IMR-90 (cell line): ENCODE measurements around the gene TDP2. TPM values are rescaled to one million over a fixed set of nuclear protein-coding genes. Genes with fewer than 3 reads are reported as not detected.
A peak's percentile ranks its signal among the peaks of the same experiment; 100 is the strongest.

Source experiments
- ATAC-seq: fragments of 200-7000 bp; cut with Tn5 transposase; 2 replicates; pipeline ENCODE4 v1.9.1; 2020; ENCODE audit warnings: low read depth, mild to moderate bottlenecking, moderate library complexity
- BruUV-seq: library from RNA; stranded (reverse); fragments of 400-500 nt; replicated peaks from 2 replicates; lab custom pipeline; 2021; lab: Mats Ljungman, UMichigan
- CTCF ChIA-PET: fragments of 300-600 bp; formaldehyde crosslinking; extraction: SDS; loops from one replicate; lab custom pipeline; 2021; ENCODE audit warnings: antibody characterized with exemption; lab: Yijun Ruan, JAX
- POLR2A ChIA-PET: fragments of 300-600 bp; sonication (Branson Sonifier 250); formaldehyde crosslinking; loops from one replicate; lab custom pipeline; 2022; ENCODE audit warnings: antibody characterized with exemption; ENCODE audit not compliant: unreplicated experiment; lab: Charles Lee
- DNase-seq: peaks from one replicate; pipeline ENCODE4 v3.0.0; 2013
- H2AFZ ChIP-seq: replicated peaks from 2 replicates; pipeline ENCODE3; 2013; ENCODE audit warnings: low read length, mild to moderate bottlenecking; ENCODE audit not compliant: poor library complexity
- H2AK5ac ChIP-seq: 2 replicates; pipeline ENCODE4 v1.6.1; 2013; ENCODE audit warnings: low read depth, low read length, inconsistent platforms
- H2AK9ac ChIP-seq: replicated peaks from 2 replicates; pipeline ENCODE3; 2013; ENCODE audit warnings: mild to moderate bottlenecking, low read depth, low read length, moderate library complexity; ENCODE audit not compliant: poor library complexity
- H2BK120ac ChIP-seq: 2 replicates; pipeline ENCODE4 v1.6.1; 2013; ENCODE audit warnings: low read depth, low read length, inconsistent platforms
- H2BK15ac ChIP-seq: 3 replicates; pipeline ENCODE4 v1.6.1; 2013; ENCODE audit warnings: low read depth, low read length, inconsistent platforms
- H2BK20ac ChIP-seq: 2 replicates; pipeline ENCODE4 v1.6.1; 2013; ENCODE audit warnings: low read depth, mild to moderate bottlenecking, inconsistent platforms, low read length, moderate library complexity
- H2BK5ac ChIP-seq: 2 replicates; pipeline ENCODE4 v1.6.1; 2013; ENCODE audit warnings: mild to moderate bottlenecking, low read depth, low read length, inconsistent platforms; ENCODE audit not compliant: poor library complexity, severe bottlenecking
- H3K14ac ChIP-seq: replicated peaks from 2 replicates; pipeline ENCODE4 v1.6.1; 2013; ENCODE audit warnings: low read depth, low read length, inconsistent platforms
- H3K18ac ChIP-seq: 2 replicates; pipeline ENCODE4 v1.6.1; 2013; ENCODE audit warnings: low read depth, low read length, control low read depth
- H3K23ac ChIP-seq: 2 replicates; pipeline ENCODE4 v1.6.1; 2013; ENCODE audit warnings: low read depth, low read length, inconsistent platforms
- H3K27ac ChIP-seq: 2 replicates; pipeline ENCODE4 v1.5.1; 2013; ENCODE audit warnings: mild to moderate bottlenecking, control low read depth, low read length; ENCODE audit not compliant: insufficient read depth
- H3K27me3 ChIP-seq: 2 replicates; pipeline ENCODE4 v1.6.1; 2013; ENCODE audit warnings: low read length; ENCODE audit not compliant: control insufficient read depth, insufficient read depth
- H3K36me3 ChIP-seq: 2 replicates; pipeline ENCODE4 v1.6.1; 2013; ENCODE audit warnings: low read length, mixed read lengths; ENCODE audit not compliant: control insufficient read depth, insufficient read depth
- H3K4ac ChIP-seq: 2 replicates; pipeline ENCODE4 v1.6.1; 2013; ENCODE audit warnings: low read depth, low read length, inconsistent platforms
- H3K4me1 ChIP-seq: 2 replicates; pipeline ENCODE4 v1.6.1; 2013; ENCODE audit warnings: low read length, mixed read lengths; ENCODE audit not compliant: control insufficient read depth, insufficient read depth
- H3K4me2 ChIP-seq: 2 replicates; pipeline ENCODE4 v1.6.1; 2013; ENCODE audit warnings: low read depth, mild to moderate bottlenecking, control low read depth, low read length, moderate library complexity
- H3K4me3 ChIP-seq: 2 replicates; pipeline ENCODE4 v1.5.1; 2013; ENCODE audit warnings: low read depth, mild to moderate bottlenecking, control low read depth, low read length, moderate library complexity; ENCODE audit not compliant: insufficient read depth
- H3K56ac ChIP-seq: 2 replicates; pipeline ENCODE4 v1.6.1; 2013; ENCODE audit warnings: low read length, inconsistent platforms; ENCODE audit not compliant: insufficient read depth; ENCODE audit errors: extremely low read depth
- H3K79me1 ChIP-seq, 2 experiments: 2 replicates each; pipeline ENCODE4 v1.6.1; 2013; ENCODE audit warnings: low read length in 2 of 2, inconsistent platforms in 1 of 2, low read depth in 1 of 2
- H3K9ac ChIP-seq: 2 replicates; pipeline ENCODE4 v1.6.1; 2013; ENCODE audit warnings: low read depth, low read length, control low read depth
- H3K9me1 ChIP-seq: 2 replicates; pipeline ENCODE4 v1.6.1; 2013; ENCODE audit warnings: low read length, inconsistent platforms; ENCODE audit not compliant: insufficient read depth
- H3K9me3 ChIP-seq: 2 replicates; pipeline ENCODE4 v1.6.1; 2013; ENCODE audit warnings: low read length; ENCODE audit not compliant: control insufficient read depth, insufficient read depth
- H4K20me1 ChIP-seq: 2 replicates; pipeline ENCODE4 v1.6.1; 2013; ENCODE audit warnings: low read length, inconsistent platforms; ENCODE audit not compliant: insufficient read depth
- H4K5ac ChIP-seq: 2 replicates; pipeline ENCODE4 v1.6.1; 2013; ENCODE audit warnings: mild to moderate bottlenecking, low read depth, low read length, control low read depth
- H4K8ac ChIP-seq, 2 experiments: 2 replicates each; pipeline ENCODE4 v1.6.1; 2013; ENCODE audit warnings: low read depth in 2 of 2, low read length in 2 of 2, control low read depth in 1 of 2, inconsistent platforms in 1 of 2
- H4K91ac ChIP-seq: 2 replicates; pipeline ENCODE4 v1.6.1; 2013; ENCODE audit warnings: low read depth, low read length, inconsistent platforms; ENCODE audit not compliant: insufficient read depth
- BHLHE40 ChIP-seq: fragments of 150-350 bp; IDR thresholded peaks from 2 replicates; pipeline ENCODE4 v1.6.1; 2016; ENCODE audit warnings: mild to moderate bottlenecking, low read depth, low read length
- CEBPB ChIP-seq: IDR thresholded peaks from 2 replicates; pipeline ENCODE4 v1.6.1; 2012; ENCODE audit warnings: low read depth, low read length, improper control_type of control experiment
- CHD1 ChIP-seq: IDR thresholded peaks from 2 replicates; pipeline ENCODE4 v1.6.1; 2012; ENCODE audit warnings: low read depth, low read length, improper control_type of control experiment
- FOS ChIP-seq: fragments of 150-350 bp; IDR thresholded peaks from 2 replicates; pipeline ENCODE4 v1.6.1; 2016; ENCODE audit warnings: low read depth, low read length
- MAFK ChIP-seq: IDR thresholded peaks from 2 replicates; pipeline ENCODE4 v1.6.1; 2012; ENCODE audit warnings: low read depth, low read length, improper control_type of control experiment
- MAZ ChIP-seq: IDR thresholded peaks from 2 replicates; pipeline ENCODE4 v1.6.1; 2012; ENCODE audit warnings: low read depth, mild to moderate bottlenecking, low read length, improper control_type of control experiment, moderate library complexity, borderline replicate concordance
- MXI1 ChIP-seq: IDR thresholded peaks from 2 replicates; pipeline ENCODE4 v1.6.1; 2012; ENCODE audit warnings: low read depth, mild to moderate bottlenecking, low read length, moderate library complexity, borderline replicate concordance
- NFE2L2 ChIP-seq: fragments of 150-350 bp; IDR thresholded peaks from 2 replicates; pipeline ENCODE4 v1.6.1; 2016; ENCODE audit warnings: low read depth, mild to moderate bottlenecking, low read length
- POLR2A ChIP-seq: IDR thresholded peaks from 2 replicates; pipeline ENCODE4 v1.6.1; 2012; ENCODE audit warnings: mild to moderate bottlenecking, low read depth, low read length
- RAD21 ChIP-seq: IDR thresholded peaks from 2 replicates; pipeline ENCODE4 v1.6.1; 2012; ENCODE audit warnings: low read length, improper control_type of control experiment
- RCOR1 ChIP-seq: IDR thresholded peaks from 2 replicates; pipeline ENCODE4 v1.6.1; 2012; ENCODE audit warnings: mild to moderate bottlenecking, low read length, improper control_type of control experiment; ENCODE audit not compliant: insufficient replicate concordance
- RFX5 ChIP-seq: IDR thresholded peaks from 2 replicates; pipeline ENCODE4 v1.8.0; 2012; ENCODE audit warnings: low read depth, mild to moderate bottlenecking, low read length, moderate library complexity
- SMC3 ChIP-seq: fragments of 150-350 bp; IDR thresholded peaks from 2 replicates; pipeline ENCODE4 v1.6.1; 2016; ENCODE audit warnings: low read depth, mild to moderate bottlenecking, antibody characterized with exemption, low read length, moderate library complexity
- WGBS, 2 experiments: methylation state at CpG; one replicate each; pipeline versions ENCODE4 v1.1.5 to v1.1.7; 2013; ENCODE audit warnings: missing lambda C conversion rate in 2 of 2; ENCODE audit not compliant: insufficient read length in 1 of 2; ENCODE audit errors: extremely low coverage in 2 of 2; 5-methylcytosine and 5-hydroxymethylcytosine counted together
- dilution Hi-C: fragments of 300-500 bp; cut with HindIII; formaldehyde crosslinking; loops from one replicate; pipeline ENCODE4 v1.14.3; 2018; ENCODE audit warnings: low sequenced_read_pairs; ENCODE audit not compliant: unreplicated experiment
- in situ Hi-C: fragments of 300-500 bp; cut with MboI; formaldehyde crosslinking; loops from 3 replicates; pipeline ENCODE4 v1.14.3; 2019; ENCODE audit warnings: low sequenced_read_pairs, inconsistent platforms, mixed read lengths
- intact Hi-C: fragments of 100-400 bp; cut with micrococcal nuclease; formaldehyde crosslinking; loops from 2 replicates; pipeline ENCODE4 v1.10.0; 2022
- polyA plus RNA-seq, 3 experiments: library from polyadenylated mRNA; depleted of rRNA; stranded (reverse); fragments of >200 nt; gene quantifications; 2 replicates each; pipeline ENCODE4 v1.2.3, GENCODE V29; 2012; ENCODE audit warnings: low replicate concordance in 1 of 3
- total RNA-seq: library from RNA; depleted of rRNA; stranded (reverse); fragments of >200 nt; gene quantifications from 2 replicates; pipeline ENCODE4 v1.2.3, GENCODE V29; 2012
- TF ChIP-seq, protein P1 (sequence below): conservative IDR thresholded peaks from 2 replicates; pipeline ENCODE4 v1.5.1; 2012; ENCODE audit warnings: mild to moderate bottlenecking, low read depth, low read length, improper control_type of control experiment
- TF ChIP-seq, protein P2 (sequence below): fragments of 150-350 bp; IDR thresholded peaks from 2 replicates; pipeline ENCODE4 v1.6.1; 2016; ENCODE audit warnings: low read depth, mild to moderate bottlenecking, low read length, moderate library complexity, borderline replicate concordance
- TF ChIP-seq, protein P3 (sequence below): fragments of 150-350 bp; IDR thresholded peaks from 2 replicates; pipeline ENCODE4 v1.6.1; 2017; ENCODE audit warnings: mild to moderate bottlenecking, antibody characterized with exemption, low read length, low read depth

Gene TDP2
- total and polyA plus RNA-seq, 2 of the 4 experiments (the other 2 are of a cell fraction): 13.6 to 22.8 TPM

DNA sequence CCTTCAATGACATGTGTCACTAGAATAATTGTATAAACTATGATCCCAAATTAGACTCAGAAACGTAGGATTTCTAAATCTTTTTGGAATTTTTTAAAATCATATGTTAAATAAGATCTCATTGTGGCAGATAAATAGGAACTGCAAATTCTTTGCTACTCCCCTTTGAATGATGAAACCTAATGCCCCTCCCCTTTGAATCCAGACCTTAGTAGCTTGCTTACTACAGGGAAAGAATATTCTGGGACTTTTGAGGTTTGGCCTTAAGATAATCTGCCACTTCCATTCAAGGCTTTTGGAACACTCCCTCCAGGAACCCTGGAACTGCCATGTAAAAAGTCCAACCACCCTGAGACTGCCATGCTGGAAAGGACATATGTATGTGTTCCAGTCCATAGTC is 7.1 kb downstream of the TDP2 start:
- no peak overlapping the region for H2AFZ ChIP-seq
- WGBS, 2 experiments: no CpG with 5 or more reads among the region's 1 CpG
- CTCF ChIA-PET: interaction anchor here (0.9 kb wide), 1 partner anchor 78 kb away, joined by 3 read pairs; no protein-coding TSS in a partner anchor
- no peaks in the 10 kb centered on the region for H4K20me1 ChIP-seq
- peaks cover 5% of the 10 kb centered on the region for H3K4me1 ChIP-seq
- H4K91ac ChIP-seq: 0 out of 2 replicates have a peak overlapping the region, but pooled peaks have one; percentile 23
- peaks cover 11% of the 10 kb centered on the region for H3K36me3 ChIP-seq
- no peak overlapping the region for H2AK9ac ChIP-seq
- H3K56ac ChIP-seq: no peak overlapping the region
- dilution Hi-C loops: no loop called here
- peak overlapping the region; percentile 75 for H2BK5ac ChIP-seq
- in situ Hi-C loops: no loop called here
- peak overlapping the region; percentile 61; the same call in 1 of the 2 replicates for H3K27ac ChIP-seq
- POLR2A ChIA-PET: no interaction called here
- intact Hi-C loops: no loop called here
- H3K9me1 ChIP-seq: peaks cover 2% of the 10 kb centered on the region; the same call in 1 of the 2 replicates
- BruUV-seq: no TSS peak
- H4K8ac ChIP-seq: 0 out of 4 replicates have a peak overlapping the region, but pooled peaks of 1 of the 2 experiments have one; percentile 14
- TF ChIP-seq CHD1 (no peak), RAD21 (no peak), RCOR1 (no peak), RFX5 (no peak), MAZ (no peak), SMC3 (no peak), POLR2A (no peak), CEBPB (no peak), BHLHE40 (no peak), MXI1 (no peak), FOS (no peak), NFE2L2 (no peak), MAFK (no peak)
- TF ChIP-seq, protein P1, sequence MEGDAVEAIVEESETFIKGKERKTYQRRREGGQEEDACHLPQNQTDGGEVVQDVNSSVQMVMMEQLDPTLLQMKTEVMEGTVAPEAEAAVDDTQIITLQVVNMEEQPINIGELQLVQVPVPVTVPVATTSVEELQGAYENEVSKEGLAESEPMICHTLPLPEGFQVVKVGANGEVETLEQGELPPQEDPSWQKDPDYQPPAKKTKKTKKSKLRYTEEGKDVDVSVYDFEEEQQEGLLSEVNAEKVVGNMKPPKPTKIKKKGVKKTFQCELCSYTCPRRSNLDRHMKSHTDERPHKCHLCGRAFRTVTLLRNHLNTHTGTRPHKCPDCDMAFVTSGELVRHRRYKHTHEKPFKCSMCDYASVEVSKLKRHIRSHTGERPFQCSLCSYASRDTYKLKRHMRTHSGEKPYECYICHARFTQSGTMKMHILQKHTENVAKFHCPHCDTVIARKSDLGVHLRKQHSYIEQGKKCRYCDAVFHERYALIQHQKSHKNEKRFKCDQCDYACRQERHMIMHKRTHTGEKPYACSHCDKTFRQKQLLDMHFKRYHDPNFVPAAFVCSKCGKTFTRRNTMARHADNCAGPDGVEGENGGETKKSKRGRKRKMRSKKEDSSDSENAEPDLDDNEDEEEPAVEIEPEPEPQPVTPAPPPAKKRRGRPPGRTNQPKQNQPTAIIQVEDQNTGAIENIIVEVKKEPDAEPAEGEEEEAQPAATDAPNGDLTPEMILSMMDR: no peak
- TF ChIP-seq, protein P2, sequence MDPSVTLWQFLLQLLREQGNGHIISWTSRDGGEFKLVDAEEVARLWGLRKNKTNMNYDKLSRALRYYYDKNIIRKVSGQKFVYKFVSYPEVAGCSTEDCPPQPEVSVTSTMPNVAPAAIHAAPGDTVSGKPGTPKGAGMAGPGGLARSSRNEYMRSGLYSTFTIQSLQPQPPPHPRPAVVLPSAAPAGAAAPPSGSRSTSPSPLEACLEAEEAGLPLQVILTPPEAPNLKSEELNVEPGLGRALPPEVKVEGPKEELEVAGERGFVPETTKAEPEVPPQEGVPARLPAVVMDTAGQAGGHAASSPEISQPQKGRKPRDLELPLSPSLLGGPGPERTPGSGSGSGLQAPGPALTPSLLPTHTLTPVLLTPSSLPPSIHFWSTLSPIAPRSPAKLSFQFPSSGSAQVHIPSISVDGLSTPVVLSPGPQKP: no peak
- TF ChIP-seq, protein P3, sequence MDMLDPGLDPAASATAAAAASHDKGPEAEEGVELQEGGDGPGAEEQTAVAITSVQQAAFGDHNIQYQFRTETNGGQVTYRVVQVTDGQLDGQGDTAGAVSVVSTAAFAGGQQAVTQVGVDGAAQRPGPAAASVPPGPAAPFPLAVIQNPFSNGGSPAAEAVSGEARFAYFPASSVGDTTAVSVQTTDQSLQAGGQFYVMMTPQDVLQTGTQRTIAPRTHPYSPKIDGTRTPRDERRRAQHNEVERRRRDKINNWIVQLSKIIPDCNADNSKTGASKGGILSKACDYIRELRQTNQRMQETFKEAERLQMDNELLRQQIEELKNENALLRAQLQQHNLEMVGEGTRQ: no peak
- no peaks in the 10 kb centered on the region for H3K9me3 ChIP-seq
- no peak overlapping the region for H3K9ac ChIP-seq
- H3K27me3 ChIP-seq: no peaks in the 10 kb centered on the region
- H3K14ac ChIP-seq: peak overlapping the region; percentile 52; the same call in 1 of the 2 replicates
- peak overlapping the region; percentile 35; the same call in 1 of the 2 replicates for H2AK5ac ChIP-seq
- 0 out of 2 replicates have a peak overlapping the region, but pooled peaks have one; percentile 41 for H3K4ac ChIP-seq
- H2BK15ac ChIP-seq: no peak overlapping the region
- H3K4me3 ChIP-seq: no peak overlapping the region
- peak overlapping the region; percentile 19; the same call in 1 of the 2 replicates for H2BK120ac ChIP-seq
- no peak overlapping the region for H3K4me2 ChIP-seq
- H3K23ac ChIP-seq: peak overlapping the region; percentile 38; the same call in 1 of the 2 replicates
- DNase-seq: peak; percentile 23
- H4K5ac ChIP-seq: peak overlapping the region; percentile 45; the same call in 1 of the 2 replicates
- ATAC-seq: peak; percentile 37
- peak overlapping the region; percentile 48; the same call in 1 of the 2 replicates for H2BK20ac ChIP-seq
- peaks cover 16 to 46% of the 10 kb centered on the region in 2 experiments; a peak in 3 of 4 replicates for H3K79me1 ChIP-seq
- H3K18ac ChIP-seq: peak overlapping the region; percentile 42; the same call in 1 of the 2 replicates
